ENCODE measurements around the gene PIP4K2A.

The PIP4K2A gene

GRCh38 chr10:22489467-22489866 lies 224.9 kb downstream of the PIP4K2A start:
- TF ChIP-seq EZH2phosphoT487 (IDR thresholded peaks at IDR 0.05; ENCODE audit: low read depth): no peak
- no peak for TF ChIP-seq CTCF (IDR thresholded peaks at IDR 0.05; ENCODE audit: low read depth, low read length)
- Histone ChIP-seq H3K4me3 (ENCODE audit: low read length) (no peak overlapping the region; the same call in 1 of the 2 replicates), H3K4me1 (ENCODE audit: low read length) (peaks cover 18% of the 10 kb centered on the region), H2AFZ (ENCODE audit: low read depth, low read length) (no peak overlapping the region), H4K20me1 (ENCODE audit: insufficient read depth, low read length) (no peaks in the 10 kb centered on the region), H3K9me3 (ENCODE audit: insufficient read depth, low read length) (no peaks in the 10 kb centered on the region), H3K36me3 (replicated peaks; ENCODE audit: low read depth, low read length) (no peaks in the 10 kb centered on the region), H3K79me2 (ENCODE audit: low read length) (no peaks in the 10 kb centered on the region), H3K9ac (ENCODE audit: low read length) (no peak overlapping the region), H3K27me3 (ENCODE audit: low read depth, low read length) (no peaks in the 10 kb centered on the region), H3K27ac (ENCODE audit: low read length) (peak overlapping the region; percentile 38), H3K4me2 (ENCODE audit: low read length) (peak overlapping the region; percentile 45)

- TF ChIP-seq EZH2phosphoT487 (IDR thresholded peaks at IDR 0.05; ENCODE audit: low read depth) (no peak), CTCF (IDR thresholded peaks at IDR 0.05; ENCODE audit: low read depth, low read length) (no peak)
- H3K4me3 ChIP-seq (ENCODE audit: low read length): no peak overlapping the region
- no peaks in the 10 kb centered on the region for H3K27me3 ChIP-seq (ENCODE audit: low read depth, low read length)
These were observed 227.9 kb downstream of the PIP4K2A start for GRCh38 chr10:22486431-22486830.

More at GRCh38 chr10:22486431-22486830, 227.9 kb downstream of the PIP4K2A start:
- Histone ChIP-seq H3K9me3 (ENCODE audit: insufficient read depth, low read length) (no peaks in the 10 kb centered on the region), H3K9ac (ENCODE audit: low read length) (no peak overlapping the region), H3K79me2 (ENCODE audit: low read length) (no peaks in the 10 kb centered on the region), H3K4me1 (ENCODE audit: low read length) (peaks cover 37% of the 10 kb centered on the region), H3K4me2 (ENCODE audit: low read length) (no peak overlapping the region), H3K27ac (ENCODE audit: low read length) (no peak overlapping the region), H4K20me1 (ENCODE audit: insufficient read depth, low read length) (no peaks in the 10 kb centered on the region), H2AFZ (ENCODE audit: low read depth, low read length) (no peak overlapping the region), H3K36me3 (replicated peaks; ENCODE audit: low read depth, low read length) (no peaks in the 10 kb centered on the region)
